Gastrocnemius medialis (tissue), 4 donors: ENCODE measurements around the gene CCDC50.

Experiments used
- CTCF ChIP-seq, 5 experiments: fragments of 450-650 bp in 3 of 5; fragments of 200-600 bp in 2 of 5; sonication (generic) in 2 of 5; IDR thresholded peaks in 4 of 5; conservative IDR thresholded peaks in 1 of 5; 1 replicate in 4 of 5; 2 replicates in 1 of 5; pipeline ENCODE4 v1.5.1; 2016 to 2019; ENCODE audit warnings: antibody characterized with exemption in 5 of 5, mild to moderate bottlenecking in 3 of 5, moderate library complexity in 3 of 5
- POLR2A ChIP-seq, 2 donors: fragments of 450-650 bp; IDR thresholded peaks; one replicate each; pipeline ENCODE4 v1.6.1; 2017; ENCODE audit warnings: antibody characterized with exemption in 2 of 2, mild to moderate bottlenecking in 2 of 2, moderate library complexity in 2 of 2

GRCh38 chr3:191428177-191428576 lies 99.0 kb downstream of the CCDC50 start:
- TF ChIP-seq CTCF (IDR thresholded peaks at IDR 0.05 in 4 of 5, conservative IDR thresholded peaks at IDR 0.05 in 1 of 5) (no peak), POLR2A (IDR thresholded peaks at IDR 0.05) (no peak)
